ENCODE measurements around the gene PPFIA3.

DNA sequence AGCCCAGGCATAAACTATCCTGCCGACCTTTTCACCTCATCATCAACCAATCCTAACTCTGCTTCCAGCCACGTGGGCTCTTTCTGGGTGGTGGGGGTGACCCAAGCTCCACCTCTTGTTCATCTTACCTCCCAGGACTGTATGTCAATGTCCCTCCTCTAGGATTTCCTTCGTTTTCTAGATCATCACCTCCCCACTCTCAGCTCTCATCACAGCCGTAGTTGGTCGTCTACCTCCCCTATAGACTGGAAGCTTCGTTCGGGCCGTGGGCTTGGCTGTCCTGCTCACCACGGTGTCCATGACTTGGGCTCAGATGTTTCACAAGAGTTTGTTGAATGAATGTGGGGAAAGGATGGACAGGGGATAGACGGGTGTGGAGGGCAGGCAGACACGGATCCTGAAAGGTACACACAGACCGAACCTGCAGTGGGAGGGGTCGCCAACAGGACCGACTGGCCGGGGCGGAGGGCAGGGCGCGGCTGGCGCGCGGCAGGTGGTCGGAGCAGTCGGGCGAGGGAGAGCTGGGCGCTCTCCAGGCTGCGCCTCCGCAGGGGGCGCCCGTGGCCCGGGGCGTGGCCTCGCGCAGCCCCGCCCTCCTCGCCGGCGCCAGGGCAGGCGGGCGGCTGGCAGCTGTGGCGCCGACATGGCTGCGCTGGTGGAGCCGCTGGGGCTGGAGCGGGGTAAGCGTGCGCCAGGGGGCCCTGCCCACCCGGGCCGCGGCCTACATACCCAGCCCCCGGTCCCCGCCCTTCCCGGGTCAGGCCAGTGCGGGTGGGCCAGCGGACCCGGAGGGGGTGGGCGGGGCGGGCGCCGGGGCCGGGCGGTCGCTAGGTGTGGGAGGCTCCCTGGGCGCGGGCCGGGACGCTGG, 5.3 kb upstream of the PPFIA3 start, which contains the start of gene LIN7B:
- TF ChIP-seq, protein P1, sequence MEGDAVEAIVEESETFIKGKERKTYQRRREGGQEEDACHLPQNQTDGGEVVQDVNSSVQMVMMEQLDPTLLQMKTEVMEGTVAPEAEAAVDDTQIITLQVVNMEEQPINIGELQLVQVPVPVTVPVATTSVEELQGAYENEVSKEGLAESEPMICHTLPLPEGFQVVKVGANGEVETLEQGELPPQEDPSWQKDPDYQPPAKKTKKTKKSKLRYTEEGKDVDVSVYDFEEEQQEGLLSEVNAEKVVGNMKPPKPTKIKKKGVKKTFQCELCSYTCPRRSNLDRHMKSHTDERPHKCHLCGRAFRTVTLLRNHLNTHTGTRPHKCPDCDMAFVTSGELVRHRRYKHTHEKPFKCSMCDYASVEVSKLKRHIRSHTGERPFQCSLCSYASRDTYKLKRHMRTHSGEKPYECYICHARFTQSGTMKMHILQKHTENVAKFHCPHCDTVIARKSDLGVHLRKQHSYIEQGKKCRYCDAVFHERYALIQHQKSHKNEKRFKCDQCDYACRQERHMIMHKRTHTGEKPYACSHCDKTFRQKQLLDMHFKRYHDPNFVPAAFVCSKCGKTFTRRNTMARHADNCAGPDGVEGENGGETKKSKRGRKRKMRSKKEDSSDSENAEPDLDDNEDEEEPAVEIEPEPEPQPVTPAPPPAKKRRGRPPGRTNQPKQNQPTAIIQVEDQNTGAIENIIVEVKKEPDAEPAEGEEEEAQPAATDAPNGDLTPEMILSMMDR (IDR thresholded peaks at IDR 0.05; ENCODE audit: poor library complexity), result peak; percentile 40
- TF ChIP-seq EZH2phosphoT487 (IDR thresholded peaks at IDR 0.05; ENCODE audit: low read depth, severe bottlenecking, unreplicated experiment) (no peak), EZH2 (IDR thresholded peaks at IDR 0.05; ENCODE audit: borderline replicate concordance) (no peak)
